IMR-90 (cell line): Measurements from ENCODE around the gene TRAPPC12.

Source experiments
- BHLHE40 ChIP-seq: fragments of 150-350 bp; IDR thresholded peaks from 2 replicates; pipeline ENCODE4 v1.6.1; 2016; ENCODE audit warnings: mild to moderate bottlenecking, low read depth, low read length
- CEBPB ChIP-seq: IDR thresholded peaks from 2 replicates; pipeline ENCODE4 v1.6.1; 2012; ENCODE audit warnings: low read depth, low read length, improper control_type of control experiment
- CHD1 ChIP-seq: IDR thresholded peaks from 2 replicates; pipeline ENCODE4 v1.6.1; 2012; ENCODE audit warnings: low read depth, low read length, improper control_type of control experiment
- FOS ChIP-seq: fragments of 150-350 bp; IDR thresholded peaks from 2 replicates; pipeline ENCODE4 v1.6.1; 2016; ENCODE audit warnings: low read depth, low read length
- MAFK ChIP-seq: IDR thresholded peaks from 2 replicates; pipeline ENCODE4 v1.6.1; 2012; ENCODE audit warnings: low read depth, low read length, improper control_type of control experiment
- POLR2A ChIP-seq: IDR thresholded peaks from 2 replicates; pipeline ENCODE4 v1.6.1; 2012; ENCODE audit warnings: mild to moderate bottlenecking, low read depth, low read length
- RAD21 ChIP-seq: IDR thresholded peaks from 2 replicates; pipeline ENCODE4 v1.6.1; 2012; ENCODE audit warnings: low read length, improper control_type of control experiment
- RCOR1 ChIP-seq: IDR thresholded peaks from 2 replicates; pipeline ENCODE4 v1.6.1; 2012; ENCODE audit warnings: mild to moderate bottlenecking, low read length, improper control_type of control experiment; ENCODE audit not compliant: insufficient replicate concordance
- RFX5 ChIP-seq: IDR thresholded peaks from 2 replicates; pipeline ENCODE4 v1.8.0; 2012; ENCODE audit warnings: low read depth, mild to moderate bottlenecking, low read length, moderate library complexity
- SMC3 ChIP-seq: fragments of 150-350 bp; IDR thresholded peaks from 2 replicates; pipeline ENCODE4 v1.6.1; 2016; ENCODE audit warnings: low read depth, mild to moderate bottlenecking, antibody characterized with exemption, low read length, moderate library complexity
- TF ChIP-seq, protein P1 (sequence below): conservative IDR thresholded peaks from 2 replicates; pipeline ENCODE4 v1.5.1; 2012; ENCODE audit warnings: mild to moderate bottlenecking, low read depth, low read length, improper control_type of control experiment
- TF ChIP-seq, protein P2 (sequence below): fragments of 150-350 bp; IDR thresholded peaks from 2 replicates; pipeline ENCODE4 v1.6.1; 2016; ENCODE audit warnings: low read depth, mild to moderate bottlenecking, low read length, moderate library complexity, borderline replicate concordance
- TF ChIP-seq, protein P3 (sequence below): fragments of 150-350 bp; IDR thresholded peaks from 2 replicates; pipeline ENCODE4 v1.6.1; 2017; ENCODE audit warnings: mild to moderate bottlenecking, antibody characterized with exemption, low read length, low read depth

DNA sequence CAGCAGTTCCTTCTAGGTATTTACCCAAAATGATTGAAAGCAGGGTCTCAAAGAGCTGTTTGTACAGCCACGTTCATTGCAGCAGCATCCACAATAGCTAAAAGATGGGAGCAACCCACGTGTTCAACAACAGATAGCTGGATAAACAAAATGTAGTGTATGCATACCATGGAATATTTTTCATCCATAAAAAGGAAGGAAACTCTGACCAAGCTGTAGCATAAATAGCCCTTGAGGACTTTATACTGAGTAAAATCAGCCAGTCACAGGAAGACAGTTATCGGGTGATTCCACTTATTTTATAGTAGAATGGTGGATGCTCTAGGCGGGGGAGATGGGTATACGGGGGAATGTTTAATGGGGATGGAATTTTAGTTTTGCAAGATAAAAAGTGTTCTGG is 7.5 kb downstream of the TRAPPC12 start:
- no peak for TF ChIP-seq CEBPB
- no peak for TF ChIP-seq RCOR1
- TF ChIP-seq POLR2A: no peak
- TF ChIP-seq, protein P1, sequence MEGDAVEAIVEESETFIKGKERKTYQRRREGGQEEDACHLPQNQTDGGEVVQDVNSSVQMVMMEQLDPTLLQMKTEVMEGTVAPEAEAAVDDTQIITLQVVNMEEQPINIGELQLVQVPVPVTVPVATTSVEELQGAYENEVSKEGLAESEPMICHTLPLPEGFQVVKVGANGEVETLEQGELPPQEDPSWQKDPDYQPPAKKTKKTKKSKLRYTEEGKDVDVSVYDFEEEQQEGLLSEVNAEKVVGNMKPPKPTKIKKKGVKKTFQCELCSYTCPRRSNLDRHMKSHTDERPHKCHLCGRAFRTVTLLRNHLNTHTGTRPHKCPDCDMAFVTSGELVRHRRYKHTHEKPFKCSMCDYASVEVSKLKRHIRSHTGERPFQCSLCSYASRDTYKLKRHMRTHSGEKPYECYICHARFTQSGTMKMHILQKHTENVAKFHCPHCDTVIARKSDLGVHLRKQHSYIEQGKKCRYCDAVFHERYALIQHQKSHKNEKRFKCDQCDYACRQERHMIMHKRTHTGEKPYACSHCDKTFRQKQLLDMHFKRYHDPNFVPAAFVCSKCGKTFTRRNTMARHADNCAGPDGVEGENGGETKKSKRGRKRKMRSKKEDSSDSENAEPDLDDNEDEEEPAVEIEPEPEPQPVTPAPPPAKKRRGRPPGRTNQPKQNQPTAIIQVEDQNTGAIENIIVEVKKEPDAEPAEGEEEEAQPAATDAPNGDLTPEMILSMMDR: no peak
- TF ChIP-seq BHLHE40: no peak
- TF ChIP-seq SMC3: no peak
- TF ChIP-seq, protein P2, sequence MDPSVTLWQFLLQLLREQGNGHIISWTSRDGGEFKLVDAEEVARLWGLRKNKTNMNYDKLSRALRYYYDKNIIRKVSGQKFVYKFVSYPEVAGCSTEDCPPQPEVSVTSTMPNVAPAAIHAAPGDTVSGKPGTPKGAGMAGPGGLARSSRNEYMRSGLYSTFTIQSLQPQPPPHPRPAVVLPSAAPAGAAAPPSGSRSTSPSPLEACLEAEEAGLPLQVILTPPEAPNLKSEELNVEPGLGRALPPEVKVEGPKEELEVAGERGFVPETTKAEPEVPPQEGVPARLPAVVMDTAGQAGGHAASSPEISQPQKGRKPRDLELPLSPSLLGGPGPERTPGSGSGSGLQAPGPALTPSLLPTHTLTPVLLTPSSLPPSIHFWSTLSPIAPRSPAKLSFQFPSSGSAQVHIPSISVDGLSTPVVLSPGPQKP: no peak
- no peak for TF ChIP-seq RFX5
- TF ChIP-seq FOS: no peak
- TF ChIP-seq RAD21: no peak
- TF ChIP-seq, protein P3, sequence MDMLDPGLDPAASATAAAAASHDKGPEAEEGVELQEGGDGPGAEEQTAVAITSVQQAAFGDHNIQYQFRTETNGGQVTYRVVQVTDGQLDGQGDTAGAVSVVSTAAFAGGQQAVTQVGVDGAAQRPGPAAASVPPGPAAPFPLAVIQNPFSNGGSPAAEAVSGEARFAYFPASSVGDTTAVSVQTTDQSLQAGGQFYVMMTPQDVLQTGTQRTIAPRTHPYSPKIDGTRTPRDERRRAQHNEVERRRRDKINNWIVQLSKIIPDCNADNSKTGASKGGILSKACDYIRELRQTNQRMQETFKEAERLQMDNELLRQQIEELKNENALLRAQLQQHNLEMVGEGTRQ: peak; percentile 21; the same call in 1 of the 2 replicates
- TF ChIP-seq CHD1: no peak
- TF ChIP-seq MAFK: no peak
